Measurements from ENCODE around the gene SLC6A16. TPM values are rescaled to one million over a fixed set of nuclear protein-coding genes. Genes with fewer than 3 reads are reported as not detected.
"Not testable (repeated sequence)": the region's sequence is repeated elsewhere in the genome, so short reads cannot be mapped to it uniquely, and the experiment has no call there.

Gene SLC6A16
- total RNA-seq, 1 experiment from 2014 or later, result 3.2 TPM

DNA sequence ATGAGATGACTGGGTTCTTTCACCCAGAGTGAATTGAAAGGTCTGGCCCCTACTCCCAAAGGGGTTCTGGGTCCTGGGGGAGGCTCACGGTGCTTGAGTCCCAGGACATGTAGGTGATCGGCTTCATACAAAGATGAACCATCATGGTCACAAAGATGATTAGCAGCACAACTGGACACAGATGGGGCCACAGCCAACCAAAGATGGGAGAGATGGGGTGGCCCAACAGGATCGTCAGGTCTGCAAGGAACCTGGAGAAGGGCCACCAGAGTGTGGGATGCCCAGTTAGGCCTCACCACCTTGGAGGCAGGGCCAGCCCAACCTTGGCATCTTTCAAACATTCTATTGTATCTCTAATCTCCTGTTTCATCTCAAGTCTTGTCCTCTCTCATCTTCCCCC lies 34.5 kb downstream of the SLC6A16 start:
- Histone ChIP-seq H4K20me1 (ENCODE audit: control insufficient read depth, insufficient read depth, insufficient read length) (no peaks in the 10 kb centered on the region), H2BK15ac (ENCODE audit: low read depth, low read length) (no peak overlapping the region), H2BK5ac (ENCODE audit: insufficient read length, low read length) (no peak overlapping the region), H3K4me2 (ENCODE audit: insufficient read depth, insufficient read length, low read length) (no peak overlapping the region), H3K27me3 (ENCODE audit: insufficient read depth, low read length) (no peaks in the 10 kb centered on the region), H3K56ac (ENCODE audit: insufficient read length, low read depth, low read length) (no peak overlapping the region), H4K91ac (ENCODE audit: insufficient read length, low read depth, low read length) (no peak overlapping the region), H3K14ac (ENCODE audit: insufficient read depth, low read length) (no peak overlapping the region), H2AFZ (ENCODE audit: low read length) (no peak overlapping the region), H2BK20ac (ENCODE audit: low read depth, low read length, poor library complexity, severe bottlenecking) (no peak overlapping the region), H3K79me2 (ENCODE audit: insufficient read depth, low read length) (no peaks in the 10 kb centered on the region), H3T11ph (ENCODE audit: low read length) (no peak overlapping the region), H3K79me1 (ENCODE audit: insufficient read depth, low read depth, low read length, poor library complexity, severe bottlenecking) (no peaks in the 10 kb centered on the region), H4K8ac (replicated peaks; ENCODE audit: insufficient read length, low read depth, low read length) (no peak overlapping the region), H4K5ac (ENCODE audit: insufficient read length, low read depth, low read length) (no peak overlapping the region), H3K18ac (ENCODE audit: insufficient read length, low read depth, low read length) (no peak overlapping the region), H3K4ac (ENCODE audit: low read depth, low read length) (no peak overlapping the region), H2BK120ac (ENCODE audit: low read depth, low read length, poor library complexity, severe bottlenecking) (no peak overlapping the region), H3K9ac (ENCODE audit: extremely low read depth, insufficient read length, low read length) (no peak overlapping the region), H3K4me1 (ENCODE audit: insufficient read depth, low read length) (no peaks in the 10 kb centered on the region), H3K23me2 (ENCODE audit: insufficient read length, low read depth, low read length, poor library complexity, severe bottlenecking) (no peaks in the 10 kb centered on the region), H3K23ac (ENCODE audit: insufficient read length, low read depth, low read length) (no peak overlapping the region), H2AK5ac (ENCODE audit: insufficient read length, low read length) (no peak overlapping the region), H3K9me3 (ENCODE audit: control insufficient read depth, low read depth, low read length) (no peaks in the 10 kb centered on the region), H3K27ac (ENCODE audit: insufficient read length, low read depth, low read length) (no peak overlapping the region), H2BK12ac (ENCODE audit: insufficient read length, low read depth, low read length) (no peak overlapping the region)
- no peak overlapping the region for H3K4me3 Mint-ChIP-seq
- H3K36me3 Mint-ChIP-seq (ENCODE audit: insufficient read depth in 1 of 3, low read depth in 3 of 3), result peaks cover 1 to 5% (median 2%) of the 10 kb centered on the region in 3 experiments; a peak in 2 of 7 replicates
- H3K27me3 Mint-ChIP-seq (ENCODE audit: low read depth), result peaks cover 20% of the 10 kb centered on the region
- no peak overlapping the region for H3K27ac Mint-ChIP-seq
- H3K9me3 Mint-ChIP-seq, result peaks cover 17 to 21% of the 10 kb centered on the region in 2 experiments
- TF ChIP-seq, protein P1, sequence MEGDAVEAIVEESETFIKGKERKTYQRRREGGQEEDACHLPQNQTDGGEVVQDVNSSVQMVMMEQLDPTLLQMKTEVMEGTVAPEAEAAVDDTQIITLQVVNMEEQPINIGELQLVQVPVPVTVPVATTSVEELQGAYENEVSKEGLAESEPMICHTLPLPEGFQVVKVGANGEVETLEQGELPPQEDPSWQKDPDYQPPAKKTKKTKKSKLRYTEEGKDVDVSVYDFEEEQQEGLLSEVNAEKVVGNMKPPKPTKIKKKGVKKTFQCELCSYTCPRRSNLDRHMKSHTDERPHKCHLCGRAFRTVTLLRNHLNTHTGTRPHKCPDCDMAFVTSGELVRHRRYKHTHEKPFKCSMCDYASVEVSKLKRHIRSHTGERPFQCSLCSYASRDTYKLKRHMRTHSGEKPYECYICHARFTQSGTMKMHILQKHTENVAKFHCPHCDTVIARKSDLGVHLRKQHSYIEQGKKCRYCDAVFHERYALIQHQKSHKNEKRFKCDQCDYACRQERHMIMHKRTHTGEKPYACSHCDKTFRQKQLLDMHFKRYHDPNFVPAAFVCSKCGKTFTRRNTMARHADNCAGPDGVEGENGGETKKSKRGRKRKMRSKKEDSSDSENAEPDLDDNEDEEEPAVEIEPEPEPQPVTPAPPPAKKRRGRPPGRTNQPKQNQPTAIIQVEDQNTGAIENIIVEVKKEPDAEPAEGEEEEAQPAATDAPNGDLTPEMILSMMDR (conservative IDR thresholded peaks at IDR 0.05), result no peak
- WGBS (ENCODE audit: extremely low coverage, insufficient read length, low lambda C conversion rate), result no CpG with 5 or more reads among the region's 3 CpGs
- no peaks in the 10 kb centered on the region for H3K4me1 Mint-ChIP-seq
- DNase-seq, result no peak

DNA sequence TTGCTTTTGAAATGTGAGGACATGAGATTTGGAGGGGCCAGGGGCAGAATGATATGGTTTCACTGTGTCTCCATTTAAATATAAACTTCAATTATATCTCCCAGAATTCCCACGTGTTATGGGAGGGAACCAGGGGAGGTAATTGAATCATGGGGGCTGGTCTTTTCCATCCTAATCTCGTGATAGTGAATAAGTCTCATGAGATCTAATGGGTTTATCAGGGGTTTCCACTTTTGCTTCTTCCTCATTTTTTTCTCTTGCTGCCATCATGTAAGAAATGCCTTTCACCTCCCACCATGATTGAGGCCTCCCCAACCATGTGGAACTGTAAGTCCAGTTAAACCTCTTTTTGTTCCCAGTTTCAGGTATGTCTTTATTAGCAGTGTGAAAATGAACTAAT lies 35.7 kb downstream of the SLC6A16 start:
- not testable (repeated sequence) for H3K79me2 ChIP-seq (ENCODE audit: insufficient read depth, low read length); H2BK20ac ChIP-seq (ENCODE audit: low read depth, low read length, poor library complexity, severe bottlenecking); H3K9me3 ChIP-seq (ENCODE audit: control insufficient read depth, low read depth, low read length); H4K91ac ChIP-seq (ENCODE audit: insufficient read length, low read depth, low read length); H3K4ac ChIP-seq (ENCODE audit: low read depth, low read length); H2AK5ac ChIP-seq (ENCODE audit: insufficient read length, low read length); H2AFZ ChIP-seq (ENCODE audit: low read length); H3K79me1 ChIP-seq (ENCODE audit: insufficient read depth, low read depth, low read length, poor library complexity, severe bottlenecking); H3K23ac ChIP-seq (ENCODE audit: insufficient read length, low read depth, low read length); H2BK120ac ChIP-seq (ENCODE audit: low read depth, low read length, poor library complexity, severe bottlenecking); H4K5ac ChIP-seq (ENCODE audit: insufficient read length, low read depth, low read length); H4K8ac ChIP-seq (replicated peaks; ENCODE audit: insufficient read length, low read depth, low read length); H3K4me2 ChIP-seq (ENCODE audit: insufficient read depth, insufficient read length, low read length); H4K20me1 ChIP-seq (ENCODE audit: control insufficient read depth, insufficient read depth, insufficient read length); H3K23me2 ChIP-seq (ENCODE audit: insufficient read length, low read depth, low read length, poor library complexity, severe bottlenecking); H3K14ac ChIP-seq (ENCODE audit: insufficient read depth, low read length); H3K27ac ChIP-seq (ENCODE audit: insufficient read length, low read depth, low read length); H3T11ph ChIP-seq (ENCODE audit: low read length); H3K27me3 ChIP-seq (ENCODE audit: insufficient read depth, low read length); H3K18ac ChIP-seq (ENCODE audit: insufficient read length, low read depth, low read length); H3K4me1 Mint-ChIP-seq; H3K27ac Mint-ChIP-seq; H3K56ac ChIP-seq (ENCODE audit: insufficient read length, low read depth, low read length); H2BK12ac ChIP-seq (ENCODE audit: insufficient read length, low read depth, low read length); H3K4me3 Mint-ChIP-seq; H3K9ac ChIP-seq (ENCODE audit: extremely low read depth, insufficient read length, low read length); H3K4me1 ChIP-seq (ENCODE audit: insufficient read depth, low read length); H3K36me3 Mint-ChIP-seq (ENCODE audit: insufficient read depth in 1 of 3, low read depth in 3 of 3); H2BK5ac ChIP-seq (ENCODE audit: insufficient read length, low read length); H2BK15ac ChIP-seq (ENCODE audit: low read depth, low read length); DNase-seq
- no CpG with 5 or more reads among the region's 2 CpGs for whole genome bisulfite sequencing (ENCODE audit: extremely low coverage, insufficient read length, low lambda C conversion rate)
- Mint-ChIP-seq H3K27me3 (ENCODE audit: low read depth) (peaks cover 18% of the 10 kb centered on the region), H3K9me3 (peaks cover 17 to 21% of the 10 kb centered on the region in 2 experiments)
